Subcutaneous preadipocyte (primary cell): ENCODE measurements around the gene UBL4A. TPM values are rescaled to one million over a fixed set of nuclear protein-coding genes. Genes with fewer than 3 reads are reported as not detected.

Source experiments
- small RNA-seq: library from RNA; depleted of rRNA; stranded (forward); fragments of <200 nt; gene quantifications from one replicate; pipeline ENCODE3, GENCODE V24; 2012
- total RNA-seq: library from RNA; depleted of rRNA; stranded (reverse); fragments of >200 nt; gene quantifications from 2 replicates; pipeline ENCODE4 v1.2.3, GENCODE V29; 2012

UBL4A gene
- total RNA-seq, result 37.5 and 37.7 TPM in 2 replicates

GRCh38 chrX:154486396-154487207, at the start of gene UBL4A:
TSS of gene UBL4A (minus strand) at chrX:154486615. CDS start at chrX:154486584, 31 bp downstream.

GRCh38 chrX:154515966-154516655, 29.7 kb upstream of the UBL4A start, which contains the start of gene FAM3A:
TSS of gene FAM3A (minus strand) at chrX:154516232. CDS start at chrX:154515772, 460 bp downstream.

GRCh38 chrX:154490414-154491083, 4.1 kb upstream of the UBL4A start, which contains the start of gene SLC10A3:
TSS of gene SLC10A3 (minus strand) at chrX:154490629. CDS start at chrX:154488940, 1,689 bp downstream.

GRCh38 chrX:154478728-154479622, 7.4 kb downstream of the UBL4A start, which contains the start of gene LAGE3:
TSS of gene LAGE3 (minus strand) at chrX:154479281. CDS start at chrX:154478915, 366 bp downstream.

GRCh38 chrX:154458116-154458953, 28.1 kb downstream of the UBL4A start, which contains the start of gene PLXNA3:
TSS of gene PLXNA3 (plus strand) at chrX:154458281. CDS start at chrX:154460184, 1,903 bp downstream.

GRCh38 chrX:154443992-154444754, 42.2 kb downstream of the UBL4A start, which contains the start of gene FAM50A:
TSS of gene FAM50A (plus strand) at chrX:154444141. CDS start at chrX:154444236, 95 bp downstream.

GRCh38 chrX:154436983-154437752, 49.2 kb downstream of the UBL4A start, which contains the start of gene GDI1:
TSS of gene GDI1 (plus strand) at chrX:154437154. CDS start at chrX:154437255, 101 bp downstream.

Small RNA genes lying within 50 kb of the gene (small RNA-seq; reads per million reads assigned to genes)
- gene MIR6858, result 0.16 reads per million
- not detected for gene RN7SL697P

Other genes with a start within 250 kb of the UBL4A start
- gene OPN1MW3, start 229.0 kb downstream of the UBL4A start, total RNA-seq, result not detected in 2 replicates
- gene TEX28, start 191.5 kb downstream of the UBL4A start, total RNA-seq, result not detected in 2 replicates
- not detected in 2 replicates for gene TKTL1, start 190.8 kb downstream of the UBL4A start, total RNA-seq
- gene FLNA, start 112.0 kb downstream of the UBL4A start, total RNA-seq, result 1,220 and 1,461 TPM in 2 replicates
- gene EMD, start 107.3 kb downstream of the UBL4A start, total RNA-seq, result 32.7 and 38.5 TPM in 2 replicates
- gene RPL10, start 88.2 kb downstream of the UBL4A start, total RNA-seq, result 1,085 and 1,649 TPM in 2 replicates
- 18.0 and 28.2 TPM in 2 replicates for gene DNASE1L1, start 77.4 kb downstream of the UBL4A start, total RNA-seq
- 18.4 and 20.9 TPM in 2 replicates for gene TAFAZZIN, start 75.1 kb downstream of the UBL4A start, total RNA-seq
- gene ATP6AP1, start 57.9 kb downstream of the UBL4A start, total RNA-seq, result 35.6 and 39.3 TPM in 2 replicates
- gene GDI1, start 49.5 kb downstream of the UBL4A start, total RNA-seq, result 63.2 and 69.0 TPM in 2 replicates
- 34.9 and 35.2 TPM in 2 replicates for gene FAM50A, start 42.5 kb downstream of the UBL4A start, total RNA-seq
- 13.2 and 16.2 TPM in 2 replicates for gene PLXNA3, start 28.3 kb downstream of the UBL4A start, total RNA-seq
- 9.0 and 9.2 TPM in 2 replicates for gene LAGE3, start 7.3 kb downstream of the UBL4A start, total RNA-seq
- 28.0 and 28.7 TPM in 2 replicates for gene SLC10A3, start 4.0 kb upstream of the UBL4A start, total RNA-seq
- 23.3 and 25.0 TPM in 2 replicates for gene FAM3A, start 29.6 kb upstream of the UBL4A start, total RNA-seq
- 145 and 151 TPM in 2 replicates for gene G6PD, start 60.2 kb upstream of the UBL4A start, total RNA-seq
- 17.2 and 19.8 TPM in 2 replicates for gene IKBKG, start 61.0 kb upstream of the UBL4A start, total RNA-seq
- not detected in 2 replicates for gene CTAG1A, start 98.5 kb upstream of the UBL4A start, total RNA-seq
- not detected in 2 replicates for gene CTAG1B, start 132.7 kb upstream of the UBL4A start, total RNA-seq
- not detected in 2 replicates for gene CTAG2, start 167.0 kb upstream of the UBL4A start, total RNA-seq